B cell (primary cell): ENCODE data around the gene FAM3D. TPM values are rescaled to one million over a fixed set of nuclear protein-coding genes. Genes with fewer than 3 reads are reported as not detected.

ENCODE experiments used
- ATAC-seq: fragments of 200-7000 bp; cut with Tn5 transposase; one replicate; pipeline ENCODE4 v1.10.0; 2021; ENCODE audit warnings: low read depth, mild to moderate bottlenecking, moderate number of reproducible peaks, moderate library complexity
- CTCF ChIA-PET: fragments of 350-600 bp; sonication (Branson Sonifier 250); formaldehyde crosslinking; loops from one replicate; lab custom pipeline; 2021; ENCODE audit warnings: antibody characterized with exemption, inconsistent platforms; lab: Charles Lee
- POLR2A ChIA-PET: fragments of 350-600 bp; sonication (Branson Sonifier 250); formaldehyde crosslinking; loops from one replicate; lab custom pipeline; 2021; ENCODE audit warnings: antibody characterized with exemption; lab: Charles Lee
- DNase-seq: peaks from one replicate; pipeline ENCODE4 v3.0.0; 2013
- H2AFZ ChIP-seq: 2 replicates; pipeline ENCODE4 v1.6.1; 2012; ENCODE audit warnings: mild to moderate bottlenecking, low read depth, low read length; ENCODE audit not compliant: insufficient read depth, poor library complexity, severe bottlenecking
- H3K27ac ChIP-seq, 2 donors: 1 replicate in 1 of 2; 2 replicates in 1 of 2; pipeline ENCODE4 v1.5.1; 2012 to 2013; ENCODE audit warnings: low read length in 2 of 2, mild to moderate bottlenecking in 2 of 2, moderate library complexity in 1 of 2
- H3K27me3 ChIP-seq, 4 experiments: fragments of 200-600 bp in 1 of 4; sonication (generic) in 1 of 4; replicated peaks in 1 of 4; 1 replicate in 2 of 4; 2 replicates in 2 of 4; pipeline versions ENCODE4 v1.6.1 to v1.7.0; 2013 to 2016; ENCODE audit warnings: low read length in 3 of 4, mild to moderate bottlenecking in 2 of 4, mixed read lengths in 1 of 4, moderate library complexity in 1 of 4; ENCODE audit not compliant: insufficient read depth in 4 of 4, control insufficient read depth in 3 of 4; ENCODE audit errors: control extremely low read depth in 1 of 4
- H3K36me3 ChIP-seq, 2 experiments: replicated peaks in 1 of 2; 1 replicate in 1 of 2; 2 replicates in 1 of 2; pipeline versions ENCODE4 v1.6.1 to v1.7.1; 2013; ENCODE audit warnings: low read length in 1 of 2; ENCODE audit not compliant: insufficient read depth in 2 of 2, control insufficient read depth in 1 of 2; ENCODE audit errors: control extremely low read depth in 1 of 2, extremely low read depth in 1 of 2
- H3K4me1 ChIP-seq, 2 donors: fragments of 200-600 bp in 1 of 2; sonication (generic) in 1 of 2; 1 replicate in 1 of 2; 2 replicates in 1 of 2; pipeline versions ENCODE4 v1.5.1 to v1.6.1; 2013 to 2017; ENCODE audit warnings: low read length in 2 of 2; ENCODE audit not compliant: control insufficient read depth in 2 of 2, insufficient read depth in 2 of 2
- H3K4me2 ChIP-seq: replicated peaks from 2 replicates; pipeline ENCODE3; 2012; ENCODE audit warnings: mild to moderate bottlenecking, low read depth, low read length; ENCODE audit not compliant: poor library complexity, severe bottlenecking
- H3K4me3 ChIP-seq, 5 experiments: fragments of 200-600 bp in 1 of 5; sonication (generic) in 1 of 5; 1 replicate in 3 of 5; 2 replicates in 2 of 5; pipeline versions ENCODE4 v1.5.1 to v1.7.0; 2011 to 2016; ENCODE audit warnings: low read length in 4 of 5, mild to moderate bottlenecking in 4 of 5, low read depth in 2 of 5, control low read depth in 1 of 5, moderate library complexity in 1 of 5; ENCODE audit not compliant: insufficient read depth in 1 of 5; ENCODE audit errors: control extremely low read depth in 1 of 5, extremely low read depth in 1 of 5
- H3K79me2 ChIP-seq: fragments of 200-600 bp; sonication (generic); one replicate; pipeline ENCODE4 v1.6.0; 2016; ENCODE audit warnings: low read length; ENCODE audit not compliant: control insufficient read depth, insufficient read depth
- H3K9ac ChIP-seq: fragments of 200-600 bp; sonication (generic); 2 replicates; pipeline ENCODE4 v1.6.1; 2017; ENCODE audit warnings: mild to moderate bottlenecking, low read length, moderate library complexity
- H3K9me3 ChIP-seq, 3 donors: one replicate each; pipeline versions ENCODE4 v1.6.1 to v1.7.1; 2013; ENCODE audit warnings: low read length in 2 of 3; ENCODE audit not compliant: control insufficient read depth in 2 of 3, insufficient read depth in 1 of 3; ENCODE audit errors: control extremely low read depth in 1 of 3
- H4K20me1 ChIP-seq: 2 replicates; pipeline ENCODE4 v1.6.0; 2012; ENCODE audit warnings: mild to moderate bottlenecking, low read length; ENCODE audit not compliant: insufficient read depth, control insufficient read depth, poor library complexity, severe bottlenecking
- H3K27ac Mint-ChIP-seq: one replicate; pipeline ENCODE4 v1.8.0; 2021; ENCODE audit warnings: mixed read lengths
- H3K27me3 Mint-ChIP-seq: one replicate; pipeline ENCODE4 v1.8.0; 2021; ENCODE audit warnings: mixed read lengths
- H3K4me1 Mint-ChIP-seq: one replicate; pipeline ENCODE4 v1.8.0; 2021; ENCODE audit warnings: mixed read lengths
- H3K4me3 Mint-ChIP-seq: one replicate; pipeline ENCODE4 v1.8.0; 2021; ENCODE audit warnings: mixed read lengths
- H3K9me3 Mint-ChIP-seq: one replicate; pipeline ENCODE4 v1.8.0; 2022; ENCODE audit warnings: mixed read lengths; ENCODE audit not compliant: insufficient read depth
- EZH2 ChIP-seq: IDR thresholded peaks from 2 replicates; pipeline ENCODE4 v1.6.1; 2012; ENCODE audit warnings: borderline replicate concordance, low read depth, mild to moderate bottlenecking, moderate library complexity, low read length; ENCODE audit not compliant: insufficient read depth, poor library complexity, severe bottlenecking
- WGBS: methylation state at CpG from one replicate; pipeline ENCODE4 v1.1.5; 2013; ENCODE audit warnings: missing lambda C conversion rate; ENCODE audit not compliant: insufficient coverage; 5-methylcytosine and 5-hydroxymethylcytosine counted together
- intact Hi-C: fragments of 100-400 bp; cut with micrococcal nuclease; formaldehyde crosslinking; loops from one replicate; pipeline ENCODE4 v1.10.0; 2022
- polyA plus RNA-seq: library from polyadenylated mRNA; depleted of rRNA; stranded (reverse); fragments of >200 nt; gene quantifications from 2 replicates; pipeline ENCODE4 v1.2.3, GENCODE V29; 2012
- total RNA-seq, 2 donors: library from RNA; stranded (reverse); fragments of 120-200 nt in 1 of 2; gene quantifications; 1 replicate in 1 of 2; 2 replicates in 1 of 2; pipeline versions ENCODE4 v1.2.3 to v1.2.4, GENCODE V29; 2013 to 2022
- TF ChIP-seq, protein P1 (sequence below): fragments of 200-600 bp; IDR thresholded peaks from one replicate; pipeline ENCODE4 v1.8.0; 2022; ENCODE audit warnings: antibody characterized with exemption, mild to moderate bottlenecking

The FAM3D gene
- total and polyA plus RNA-seq, 2 donors (not counting 1 experiment from before 2014, with no cell fraction given): not detected

DNA sequence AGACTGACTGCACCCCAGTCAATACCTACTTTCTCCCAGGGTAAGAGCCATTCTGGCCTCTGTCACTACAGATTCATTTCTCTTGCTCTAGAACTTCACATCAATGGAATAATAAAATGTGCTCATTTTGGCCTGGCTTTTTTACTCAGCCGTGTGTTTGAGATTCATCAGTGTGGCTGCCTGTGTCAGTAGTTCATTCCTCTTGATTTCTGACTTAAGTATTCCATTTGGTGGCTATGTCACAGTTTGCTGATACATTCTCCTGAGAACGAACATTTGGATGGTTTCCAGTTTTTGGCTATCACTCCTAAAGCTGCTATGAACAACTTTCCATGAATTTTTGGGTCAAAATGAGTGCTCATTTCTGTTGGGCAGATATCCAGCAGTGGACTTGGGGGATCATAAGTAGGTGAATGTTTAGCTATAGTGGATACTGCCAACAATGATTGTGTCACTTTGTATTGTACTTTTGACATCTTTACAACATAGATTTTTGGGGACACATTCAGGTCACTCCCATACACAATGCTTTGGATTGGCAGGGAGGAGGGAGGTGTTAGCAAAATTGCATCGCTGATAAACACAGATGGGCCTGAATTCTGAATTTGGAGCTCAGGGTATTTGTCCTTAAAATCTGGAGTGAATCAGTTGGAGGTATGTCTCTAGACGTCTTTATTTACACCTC is 69.6 kb downstream of the FAM3D start:
- Histone ChIP-seq H4K20me1 (no peaks in the 10 kb centered on the region), H3K4me2 (no peak overlapping the region), H2AFZ (no peak overlapping the region), H3K79me2 (no peaks in the 10 kb centered on the region), H3K9me3 (no peaks in the 10 kb centered on the region), H3K4me3 (no peak overlapping the region), H3K4me1 (no peaks in the 10 kb centered on the region), H3K27ac (no peak overlapping the region), H3K9ac (no peak overlapping the region), H3K36me3 (no peaks in the 10 kb centered on the region), H3K27me3 (peaks cover 0 to 3% (median 0%) of the 10 kb centered on the region in 4 experiments)
- H3K27me3 Mint-ChIP-seq: peaks cover 3% of the 10 kb centered on the region
- H3K27ac Mint-ChIP-seq: no peak overlapping the region
- whole genome bisulfite sequencing: 83% methylated on average over 2 of the region's 4 CpGs
- ChIA-PET POLR2A (no interaction called here), CTCF (interaction anchor here (0.5 to 1.1 kb wide), 2 partner anchors 45 to 380 kb away, joined by 3 read pairs; no protein-coding TSS in a partner anchor)
- H3K4me3 Mint-ChIP-seq: no peak overlapping the region
- no peaks in the 10 kb centered on the region for H3K9me3 Mint-ChIP-seq
- ATAC-seq: no peak
- no peak for DNase-seq
- no peaks in the 10 kb centered on the region for H3K4me1 Mint-ChIP-seq
- intact Hi-C loops: no loop called here
- TF ChIP-seq, protein P1, sequence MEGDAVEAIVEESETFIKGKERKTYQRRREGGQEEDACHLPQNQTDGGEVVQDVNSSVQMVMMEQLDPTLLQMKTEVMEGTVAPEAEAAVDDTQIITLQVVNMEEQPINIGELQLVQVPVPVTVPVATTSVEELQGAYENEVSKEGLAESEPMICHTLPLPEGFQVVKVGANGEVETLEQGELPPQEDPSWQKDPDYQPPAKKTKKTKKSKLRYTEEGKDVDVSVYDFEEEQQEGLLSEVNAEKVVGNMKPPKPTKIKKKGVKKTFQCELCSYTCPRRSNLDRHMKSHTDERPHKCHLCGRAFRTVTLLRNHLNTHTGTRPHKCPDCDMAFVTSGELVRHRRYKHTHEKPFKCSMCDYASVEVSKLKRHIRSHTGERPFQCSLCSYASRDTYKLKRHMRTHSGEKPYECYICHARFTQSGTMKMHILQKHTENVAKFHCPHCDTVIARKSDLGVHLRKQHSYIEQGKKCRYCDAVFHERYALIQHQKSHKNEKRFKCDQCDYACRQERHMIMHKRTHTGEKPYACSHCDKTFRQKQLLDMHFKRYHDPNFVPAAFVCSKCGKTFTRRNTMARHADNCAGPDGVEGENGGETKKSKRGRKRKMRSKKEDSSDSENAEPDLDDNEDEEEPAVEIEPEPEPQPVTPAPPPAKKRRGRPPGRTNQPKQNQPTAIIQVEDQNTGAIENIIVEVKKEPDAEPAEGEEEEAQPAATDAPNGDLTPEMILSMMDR: no peak
- TF ChIP-seq EZH2: no peak

- Histone ChIP-seq H3K9ac (no peak overlapping the region), H4K20me1 (no peaks in the 10 kb centered on the region), H2AFZ (no peak overlapping the region), H3K4me2 (no peak overlapping the region), H3K9me3 (no peaks in the 10 kb centered on the region), H3K4me3 (no peak overlapping the region), H3K79me2 (no peaks in the 10 kb centered on the region), H3K4me1 (no peaks in the 10 kb centered on the region), H3K36me3 (no peaks in the 10 kb centered on the region), H3K27me3 (peaks cover 0 to under 1% (median 0%) of the 10 kb centered on the region in 4 experiments), H3K27ac (no peak overlapping the region)
- Mint-ChIP-seq H3K27me3 (peaks cover 5% of the 10 kb centered on the region), H3K27ac (no peak overlapping the region), H3K9me3 (no peaks in the 10 kb centered on the region), H3K4me1 (no peaks in the 10 kb centered on the region), H3K4me3 (no peak overlapping the region)
- ChIA-PET POLR2A (no interaction called here), CTCF (no interaction called here)
- intact Hi-C loops: no loop called here
- DNase-seq: no peak
- no peak for TF ChIP-seq EZH2
- ATAC-seq: no peak
- 91% methylated on average over 5 of the region's 5 CpGs for WGBS
Measured at GRCh38 chr3:58594117-58594516, 72.5 kb downstream of the FAM3D start.
